ENCODE data around the gene BEAN1.

GRCh38 chr16:66412182-66412581 lies 14.9 kb upstream of the BEAN1 start:
- TF ChIP-seq GATA2 (IDR thresholded peaks at IDR 0.05; ENCODE audit: low read depth, low read length), result no peak
- TF ChIP-seq GATA3 (IDR thresholded peaks at IDR 0.05; ENCODE audit: low read depth, low read length), result no peak

All from SH-SY5Y (cell line).